D721Med (cell line): Measurements from ENCODE around the gene PCDHB14.
"Not testable (repeated sequence)": the region's sequence is repeated elsewhere in the genome, so short reads cannot be mapped to it uniquely, and the experiment has no call there.

Experiments
- DNase-seq: peaks from one replicate; pipeline ENCODE4 v3.0.0; 2011; ENCODE audit warnings: low spot score; ENCODE audit not compliant: insufficient read length
- FAIRE-seq: peaks from 2 replicates; lab custom pipeline; 2011; peaks lifted over from hg19 to GRCh38; lab: Jason Lieb, UNC
- TF ChIP-seq, protein P1 (sequence below): IDR thresholded peaks from 2 replicates; pipeline ENCODE4 v1.5.1; 2012; ENCODE audit warnings: mild to moderate bottlenecking, control low read depth; ENCODE audit not compliant: insufficient read depth; ENCODE audit errors: missing control alignments

Gene PCDHB14

DNA sequence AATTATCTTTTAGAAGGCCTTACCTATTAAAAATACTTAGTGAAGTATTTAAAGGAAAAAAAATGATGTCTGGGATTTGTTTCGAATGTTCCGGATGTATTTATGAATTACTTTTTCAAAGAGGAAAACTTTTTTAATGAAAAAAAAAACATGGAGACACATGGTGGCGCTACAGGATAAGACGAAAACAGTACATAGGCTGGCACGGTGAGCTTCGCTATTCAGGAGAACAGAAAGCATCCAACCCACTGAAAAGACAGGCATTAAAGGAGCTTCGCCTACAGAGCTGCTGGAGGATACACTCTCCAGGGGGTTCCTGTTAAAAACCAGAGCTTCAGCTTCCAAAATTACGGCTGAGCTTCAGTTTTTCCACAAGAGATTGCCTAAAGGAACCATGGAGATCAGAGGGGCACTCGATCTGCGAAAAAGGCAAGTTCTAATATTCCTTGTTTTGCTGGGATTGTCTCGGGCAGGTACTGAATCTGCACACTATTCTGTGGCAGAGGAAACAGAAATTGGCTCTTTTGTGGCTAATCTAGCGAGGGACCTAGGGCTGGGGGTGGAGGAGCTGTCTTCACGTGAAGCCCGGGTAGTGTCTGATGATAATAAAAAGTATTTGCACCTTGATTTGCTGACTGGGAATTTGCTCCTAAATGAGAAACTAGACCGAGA is at the start of gene PCDHB14:
TSS of gene PCDHB14 (plus strand) at position 232 of the 672 bp plus-strand sequence. CDS start at position 395, 163 bp downstream.
- DNase-seq (no peak), FAIRE-seq (no peak)
- TF ChIP-seq, protein P1, sequence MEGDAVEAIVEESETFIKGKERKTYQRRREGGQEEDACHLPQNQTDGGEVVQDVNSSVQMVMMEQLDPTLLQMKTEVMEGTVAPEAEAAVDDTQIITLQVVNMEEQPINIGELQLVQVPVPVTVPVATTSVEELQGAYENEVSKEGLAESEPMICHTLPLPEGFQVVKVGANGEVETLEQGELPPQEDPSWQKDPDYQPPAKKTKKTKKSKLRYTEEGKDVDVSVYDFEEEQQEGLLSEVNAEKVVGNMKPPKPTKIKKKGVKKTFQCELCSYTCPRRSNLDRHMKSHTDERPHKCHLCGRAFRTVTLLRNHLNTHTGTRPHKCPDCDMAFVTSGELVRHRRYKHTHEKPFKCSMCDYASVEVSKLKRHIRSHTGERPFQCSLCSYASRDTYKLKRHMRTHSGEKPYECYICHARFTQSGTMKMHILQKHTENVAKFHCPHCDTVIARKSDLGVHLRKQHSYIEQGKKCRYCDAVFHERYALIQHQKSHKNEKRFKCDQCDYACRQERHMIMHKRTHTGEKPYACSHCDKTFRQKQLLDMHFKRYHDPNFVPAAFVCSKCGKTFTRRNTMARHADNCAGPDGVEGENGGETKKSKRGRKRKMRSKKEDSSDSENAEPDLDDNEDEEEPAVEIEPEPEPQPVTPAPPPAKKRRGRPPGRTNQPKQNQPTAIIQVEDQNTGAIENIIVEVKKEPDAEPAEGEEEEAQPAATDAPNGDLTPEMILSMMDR = peak; percentile 49

DNA sequence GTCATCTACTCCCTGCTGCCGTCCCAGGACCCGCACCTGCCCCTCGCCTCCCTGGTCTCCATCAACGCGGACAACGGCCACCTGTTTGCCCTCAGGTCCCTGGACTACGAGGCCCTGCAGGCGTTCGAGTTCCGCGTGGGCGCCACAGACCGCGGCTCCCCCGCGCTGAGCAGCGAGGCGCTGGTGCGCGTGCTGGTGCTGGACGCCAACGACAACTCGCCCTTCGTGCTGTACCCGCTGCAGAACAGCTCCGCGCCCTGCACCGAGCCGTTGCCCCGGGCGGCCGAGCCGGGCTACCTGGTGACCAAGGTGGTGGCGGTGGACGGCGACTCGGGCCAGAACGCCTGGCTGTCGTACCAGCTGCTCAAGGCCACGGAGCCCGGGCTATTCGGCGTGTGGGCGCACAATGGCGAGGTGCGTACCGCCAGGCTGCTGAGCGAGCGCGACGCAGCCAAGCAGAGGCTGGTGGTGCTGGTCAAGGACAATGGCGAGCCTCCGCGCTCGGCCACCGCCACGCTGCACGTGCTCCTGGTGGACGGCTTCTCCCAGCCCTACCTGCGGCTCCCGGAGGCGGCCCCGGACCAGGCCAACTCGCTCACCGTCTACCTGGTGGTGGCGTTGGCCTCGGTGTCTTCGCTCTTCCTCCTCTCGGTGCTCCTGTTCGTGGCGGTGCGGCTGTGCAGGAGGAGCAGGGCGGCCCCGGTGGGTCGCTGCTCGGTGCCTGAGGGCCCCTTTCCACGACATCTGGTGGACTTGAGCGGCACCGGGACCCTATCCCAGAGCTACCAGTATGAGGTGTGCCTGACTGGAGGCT is 48.6 kb upstream of the PCDHB14 start:
- not testable (repeated sequence) for FAIRE-seq, DNase-seq

DNA sequence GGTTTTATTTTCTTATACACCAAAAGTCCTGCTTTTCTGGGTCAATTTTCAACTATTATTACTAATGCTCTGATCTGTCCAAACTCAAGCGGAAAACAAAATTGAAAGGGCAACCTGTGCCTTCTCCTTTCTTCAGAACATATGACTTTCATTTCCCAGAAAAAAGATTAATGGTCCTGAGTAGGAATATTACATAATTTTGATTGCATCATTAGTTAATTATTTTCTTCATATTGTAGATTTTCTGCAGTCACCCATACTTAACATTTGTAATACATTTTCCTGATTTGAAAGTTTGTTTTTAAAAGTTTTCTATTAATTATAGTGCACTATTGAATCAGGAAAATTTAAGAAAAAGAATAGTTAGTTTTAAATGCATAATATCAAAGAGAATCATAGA is 47.2 kb upstream of the PCDHB14 start:
- TF ChIP-seq, protein P1 = no peak
- DNase-seq = no peak
- no peak for FAIRE-seq

DNA sequence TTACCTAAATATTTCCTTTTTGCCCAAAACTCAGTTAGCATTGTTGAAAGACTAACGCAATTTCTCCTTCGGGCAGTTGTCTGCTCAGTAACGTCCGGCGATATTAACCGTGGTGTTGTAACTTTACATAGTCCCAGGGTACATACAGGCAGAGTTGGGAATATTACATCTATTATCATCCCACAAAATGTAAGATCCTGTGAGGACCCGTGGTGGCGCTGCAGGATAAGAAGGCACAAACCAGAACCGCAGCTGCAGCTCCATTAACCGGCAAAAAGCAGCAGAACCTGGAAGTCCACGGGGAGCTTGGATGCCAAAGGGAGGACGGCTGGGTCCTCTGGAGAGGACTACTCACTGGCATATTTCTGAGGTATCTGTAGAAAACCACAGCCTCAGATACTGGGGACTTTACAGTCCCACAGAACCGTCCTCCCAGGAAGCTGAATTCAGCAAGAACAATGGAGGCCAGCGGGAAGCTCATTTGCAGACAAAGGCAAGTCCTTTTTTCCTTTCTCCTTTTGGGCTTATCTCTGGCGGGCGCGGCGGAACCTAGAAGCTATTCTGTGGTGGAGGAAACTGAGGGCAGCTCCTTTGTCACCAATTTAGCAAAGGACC is 45.5 kb upstream of the PCDHB14 start, which contains the start of gene PCDHB8:
TSS of gene PCDHB8 (plus strand) at position 214 of the 615 bp plus-strand sequence. CDS start at position 459, 245 bp downstream.
- not testable (repeated sequence) for FAIRE-seq
- peak; percentile 52 for DNase-seq

DNA sequence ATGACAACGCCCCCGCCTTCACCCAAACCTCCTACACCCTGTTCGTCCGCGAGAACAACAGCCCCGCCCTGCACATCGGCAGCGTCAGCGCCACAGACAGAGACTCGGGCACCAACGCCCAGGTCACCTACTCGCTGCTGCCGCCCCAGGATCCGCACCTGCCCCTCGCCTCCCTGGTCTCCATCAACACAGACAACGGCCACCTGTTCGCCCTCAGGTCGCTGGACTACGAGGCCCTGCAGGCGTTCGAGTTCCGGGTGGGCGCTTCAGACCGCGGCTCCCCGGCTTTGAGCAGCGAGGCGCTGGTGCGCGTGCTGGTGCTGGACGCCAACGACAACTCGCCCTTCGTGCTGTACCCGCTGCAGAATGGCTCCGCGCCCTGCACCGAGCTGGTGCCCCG is 43.8 kb upstream of the PCDHB14 start:
- FAIRE-seq = not testable (repeated sequence)

DNA sequence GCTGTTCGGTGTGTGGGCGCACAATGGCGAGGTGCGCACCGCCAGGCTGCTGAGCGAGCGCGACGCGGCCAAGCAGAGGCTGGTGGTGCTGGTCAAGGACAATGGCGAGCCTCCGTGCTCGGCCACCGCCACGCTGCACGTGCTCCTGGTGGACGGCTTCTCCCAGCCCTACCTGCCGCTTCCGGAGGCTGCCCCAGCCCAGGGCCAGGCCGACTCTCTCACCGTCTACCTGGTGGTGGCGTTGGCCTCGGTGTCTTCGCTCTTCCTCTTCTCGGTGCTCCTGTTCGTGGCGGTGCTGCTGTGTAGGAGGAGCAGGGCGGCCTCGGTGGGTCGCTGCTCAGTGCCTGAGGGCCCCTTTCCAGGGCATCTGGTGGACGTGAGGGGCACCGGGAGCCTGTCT is 43.3 kb upstream of the PCDHB14 start:
- not testable (repeated sequence) for DNase-seq, FAIRE-seq

More for the DNA sequence above, 43.8 kb upstream of the PCDHB14 start:
- DNase-seq = not testable (repeated sequence)

DNA sequence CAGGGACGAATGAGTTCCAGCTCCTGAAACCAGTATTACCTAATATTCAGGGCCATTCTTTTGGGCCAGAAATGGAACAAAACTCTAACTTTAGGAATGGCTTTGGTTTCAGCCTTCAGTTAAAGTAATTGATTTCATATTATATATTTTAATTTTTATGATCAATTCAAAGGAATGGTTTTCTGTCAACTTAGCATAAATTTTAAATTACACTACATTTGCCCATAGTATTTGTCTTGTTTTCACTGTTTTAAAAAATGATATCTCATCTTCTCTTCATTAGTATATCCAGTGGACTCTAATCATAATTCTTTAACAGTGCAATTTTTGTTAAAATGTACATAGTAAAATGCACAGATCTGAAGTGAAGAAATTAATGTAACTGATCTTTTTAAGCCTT is 42.8 kb upstream of the PCDHB14 start:
- no peak for FAIRE-seq
- TF ChIP-seq, protein P1 = no peak
- DNase-seq = no peak

DNA sequence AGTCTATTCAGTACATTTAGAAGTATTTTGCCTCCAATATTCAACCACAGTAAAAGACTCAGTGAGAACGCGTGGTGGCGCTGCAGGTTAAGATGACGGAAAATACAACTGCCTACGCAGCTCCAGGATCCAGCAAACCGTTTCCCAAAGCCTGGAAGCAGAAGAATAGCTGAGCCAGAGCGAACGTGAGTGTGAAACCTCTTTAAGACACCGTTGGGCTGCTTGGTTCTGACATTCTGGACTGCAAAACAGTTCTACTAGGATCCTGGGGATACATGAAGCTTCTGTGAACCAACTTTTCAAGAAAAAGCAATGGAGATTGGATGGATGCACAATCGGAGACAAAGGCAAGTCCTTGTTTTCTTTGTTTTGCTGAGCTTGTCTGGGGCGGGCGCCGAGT is 40.9 kb upstream of the PCDHB14 start, which contains the start of gene PCDHB16:
TSS of gene PCDHB16 (plus strand) at position 140 of the 400 bp plus-strand sequence. CDS start at position 313, 173 bp downstream.
- TF ChIP-seq, protein P1 = peak; percentile 89
- DNase-seq (no peak), FAIRE-seq (peak; percentile 95)

DNA sequence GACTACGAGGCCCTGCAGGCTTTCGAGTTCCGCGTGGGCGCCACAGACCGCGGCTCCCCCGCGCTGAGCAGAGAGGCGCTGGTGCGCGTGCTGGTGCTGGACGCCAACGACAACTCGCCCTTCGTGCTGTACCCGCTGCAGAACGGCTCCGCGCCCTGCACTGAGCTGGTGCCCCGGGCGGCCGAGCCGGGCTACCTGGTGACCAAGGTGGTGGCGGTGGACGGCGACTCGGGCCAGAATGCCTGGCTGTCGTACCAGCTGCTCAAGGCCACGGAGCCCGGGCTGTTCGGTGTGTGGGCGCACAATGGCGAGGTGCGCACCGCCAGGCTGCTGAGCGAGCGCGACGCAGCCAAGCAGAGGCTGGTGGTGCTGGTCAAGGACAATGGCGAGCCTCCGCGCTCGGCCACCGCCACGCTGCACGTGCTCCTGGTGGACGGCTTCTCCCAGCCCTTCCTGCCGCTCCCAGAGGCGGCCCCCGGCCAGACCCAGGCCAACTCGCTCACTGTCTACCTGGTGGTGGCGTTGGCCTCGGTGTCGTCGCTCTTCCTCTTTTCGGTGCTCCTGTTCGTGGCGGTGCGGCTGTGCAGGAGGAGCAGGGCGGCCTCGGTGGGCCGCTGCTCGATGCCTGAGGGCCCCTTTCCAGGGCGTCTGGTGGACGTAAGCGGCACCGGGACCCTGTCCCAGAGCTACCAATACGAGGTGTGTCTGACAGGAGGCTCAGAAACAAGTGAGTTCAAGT is 38.9 kb upstream of the PCDHB14 start:
- DNase-seq, FAIRE-seq: not testable (repeated sequence)
